Gastrocnemius medialis (tissue), 4 donors: Measurements from ENCODE around the gene MOSPD3.

Experiments used
- CTCF ChIP-seq, 5 experiments: fragments of 450-650 bp in 3 of 5; fragments of 200-600 bp in 2 of 5; sonication (generic) in 2 of 5; IDR thresholded peaks in 4 of 5; conservative IDR thresholded peaks in 1 of 5; 1 replicate in 4 of 5; 2 replicates in 1 of 5; pipeline ENCODE4 v1.5.1; 2016 to 2019; ENCODE audit warnings: antibody characterized with exemption in 5 of 5, mild to moderate bottlenecking in 3 of 5, moderate library complexity in 3 of 5
- POLR2A ChIP-seq, 2 donors: fragments of 450-650 bp; IDR thresholded peaks; one replicate each; pipeline ENCODE4 v1.6.1; 2017; ENCODE audit warnings: antibody characterized with exemption in 2 of 2, mild to moderate bottlenecking in 2 of 2, moderate library complexity in 2 of 2

- no peak for TF ChIP-seq CTCF (IDR thresholded peaks at IDR 0.05 in 4 of 5, conservative IDR thresholded peaks at IDR 0.05 in 1 of 5)
- TF ChIP-seq POLR2A (IDR thresholded peaks at IDR 0.05): no peak
Observed at GRCh38 chr7:100582650-100583049, 29.7 kb upstream of the MOSPD3 start.
